ENCODE data around the gene ECE1.

The ECE1 gene

GRCh38 chr1:21289700-21290545 is at the start of gene ECE1:
Gene ECE1, minus strand, starts transcription at chr1:21290463. Its CDS starts 49 bp downstream, at chr1:21290414.
- FAIRE-seq: no peak

- no peak for FAIRE-seq
Observed at GRCh38 chr1:21339356-21340229, 49.3 kb upstream of the ECE1 start.

- no peak for FAIRE-seq
Observed at GRCh38 chr1:21338573-21339355, 48.5 kb upstream of the ECE1 start.

- no peak for FAIRE-seq
Observed at GRCh38 chr1:21337928-21338572, 47.8 kb upstream of the ECE1 start.

- FAIRE-seq: no peak
Observed at GRCh38 chr1:21337454-21337927, 47.2 kb upstream of the ECE1 start.

- FAIRE-seq: no peak
Observed at GRCh38 chr1:21337010-21337437, 46.8 kb upstream of the ECE1 start.

GRCh38 chr1:21335750-21336224 is 45.5 kb upstream of the ECE1 start:
- FAIRE-seq: no peak

GRCh38 chr1:21335088-21335691 is 44.9 kb upstream of the ECE1 start:
- FAIRE-seq: no peak

- FAIRE-seq: no peak
Observed at GRCh38 chr1:21334214-21335087, 44.2 kb upstream of the ECE1 start.

- no peak for FAIRE-seq
Observed at GRCh38 chr1:21333824-21334213, 43.6 kb upstream of the ECE1 start.

- no peak for FAIRE-seq
Observed at GRCh38 chr1:21332554-21333311, 42.5 kb upstream of the ECE1 start.

- FAIRE-seq: no peak
Observed at GRCh38 chr1:21331752-21332478, 41.7 kb upstream of the ECE1 start.

- FAIRE-seq: no peak
Observed at GRCh38 chr1:21330544-21330943, 40.3 kb upstream of the ECE1 start.

GRCh38 chr1:21329209-21329844 is 39.1 kb upstream of the ECE1 start:
- no peak for FAIRE-seq

GRCh38 chr1:21327566-21328323 is 37.5 kb upstream of the ECE1 start:
- no peak for FAIRE-seq

- FAIRE-seq: no peak
Observed at GRCh38 chr1:21326861-21327344, 36.6 kb upstream of the ECE1 start.

- FAIRE-seq: no peak
Observed at GRCh38 chr1:21325731-21326387, 35.6 kb upstream of the ECE1 start.

All from A204.1 (cell line).